Left ventricle myocardium inferior (tissue), 1 donor: ENCODE data around the gene FOXN1. TPM values are rescaled to one million over a fixed set of nuclear protein-coding genes. Genes with fewer than 3 reads are reported as not detected.

Experiments
- DNase-seq: peaks from one replicate; pipeline ENCODE4 v3.0.0-alpha.2; 2020
- H3K27ac ChIP-seq: fragments of 200-600 bp; replicated peaks from 2 replicates; pipeline ENCODE4 v1.8.0; 2021
- H3K27me3 ChIP-seq: fragments of 200-600 bp; 2 replicates; pipeline ENCODE4 v1.8.0; 2021; ENCODE audit warnings: low read depth
- H3K36me3 ChIP-seq: fragments of 200-600 bp; 2 replicates; pipeline ENCODE4 v1.8.0; 2021
- H3K4me1 ChIP-seq: fragments of 200-600 bp; 2 replicates; pipeline ENCODE4 v1.8.0; 2021
- H3K4me3 ChIP-seq: fragments of 200-600 bp; 2 replicates; pipeline ENCODE4 v1.8.0; 2021; ENCODE audit warnings: mild to moderate bottlenecking, moderate library complexity
- H3K9me3 ChIP-seq: fragments of 200-600 bp; replicated peaks from 2 replicates; pipeline ENCODE4 v1.8.0; 2021
- intact Hi-C: fragments of 100-400 bp; cut with micrococcal nuclease; formaldehyde crosslinking; loops from one replicate; pipeline ENCODE4 v1.11.0; 2022
- total RNA-seq: library from RNA; stranded (reverse); fragmentation: NEBNext Ultra II Directional; extraction: Animal tissue kit (Norgen Biotek cat#: 25700); gene quantifications from one replicate; pipeline ENCODE4 v1.2.1, GENCODE V29; 2021
- TF ChIP-seq, protein P1 (sequence below): fragments of 200-600 bp; IDR thresholded peaks from 2 replicates; pipeline ENCODE4 v1.8.0; 2021; ENCODE audit warnings: antibody characterized with exemption, mild to moderate bottlenecking, borderline replicate concordance
- donor health status: DM: no; HTN: yes; CAD: no; lungs with severe emphysema.

Gene FOXN1
- total RNA-seq, 1 donor from 2014 or later, result not detected

DNA sequence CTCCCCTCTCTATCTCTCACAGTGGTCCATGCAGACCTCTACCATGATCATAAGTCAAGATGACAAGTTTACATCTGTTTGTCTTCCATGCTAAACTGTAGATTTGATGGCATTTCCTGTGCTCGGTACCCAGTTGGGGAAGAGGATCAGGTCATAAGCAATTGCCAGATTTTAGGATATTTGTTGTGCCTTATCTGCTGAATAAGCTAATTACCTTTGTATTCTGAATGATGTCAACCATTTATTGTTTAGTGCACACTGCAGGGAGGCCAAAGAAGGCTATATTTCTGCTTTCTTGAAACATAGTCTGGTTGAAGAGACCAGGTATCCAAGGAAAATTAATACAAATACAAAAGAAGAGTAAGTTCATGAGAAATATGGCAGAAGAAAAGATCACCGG lies 76.4 kb downstream of the FOXN1 start:
- intact Hi-C loops, result no loop called here
- H3K36me3 ChIP-seq, result no peaks in the 10 kb centered on the region
- TF ChIP-seq, protein P1, sequence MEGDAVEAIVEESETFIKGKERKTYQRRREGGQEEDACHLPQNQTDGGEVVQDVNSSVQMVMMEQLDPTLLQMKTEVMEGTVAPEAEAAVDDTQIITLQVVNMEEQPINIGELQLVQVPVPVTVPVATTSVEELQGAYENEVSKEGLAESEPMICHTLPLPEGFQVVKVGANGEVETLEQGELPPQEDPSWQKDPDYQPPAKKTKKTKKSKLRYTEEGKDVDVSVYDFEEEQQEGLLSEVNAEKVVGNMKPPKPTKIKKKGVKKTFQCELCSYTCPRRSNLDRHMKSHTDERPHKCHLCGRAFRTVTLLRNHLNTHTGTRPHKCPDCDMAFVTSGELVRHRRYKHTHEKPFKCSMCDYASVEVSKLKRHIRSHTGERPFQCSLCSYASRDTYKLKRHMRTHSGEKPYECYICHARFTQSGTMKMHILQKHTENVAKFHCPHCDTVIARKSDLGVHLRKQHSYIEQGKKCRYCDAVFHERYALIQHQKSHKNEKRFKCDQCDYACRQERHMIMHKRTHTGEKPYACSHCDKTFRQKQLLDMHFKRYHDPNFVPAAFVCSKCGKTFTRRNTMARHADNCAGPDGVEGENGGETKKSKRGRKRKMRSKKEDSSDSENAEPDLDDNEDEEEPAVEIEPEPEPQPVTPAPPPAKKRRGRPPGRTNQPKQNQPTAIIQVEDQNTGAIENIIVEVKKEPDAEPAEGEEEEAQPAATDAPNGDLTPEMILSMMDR, result no peak
- no peaks in the 10 kb centered on the region for H3K9me3 ChIP-seq
- H3K27ac ChIP-seq, result no peak overlapping the region
- H3K27me3 ChIP-seq, result no peaks in the 10 kb centered on the region
- no peaks in the 10 kb centered on the region for H3K4me1 ChIP-seq
- DNase-seq, result no peak
- no peak overlapping the region for H3K4me3 ChIP-seq

DNA sequence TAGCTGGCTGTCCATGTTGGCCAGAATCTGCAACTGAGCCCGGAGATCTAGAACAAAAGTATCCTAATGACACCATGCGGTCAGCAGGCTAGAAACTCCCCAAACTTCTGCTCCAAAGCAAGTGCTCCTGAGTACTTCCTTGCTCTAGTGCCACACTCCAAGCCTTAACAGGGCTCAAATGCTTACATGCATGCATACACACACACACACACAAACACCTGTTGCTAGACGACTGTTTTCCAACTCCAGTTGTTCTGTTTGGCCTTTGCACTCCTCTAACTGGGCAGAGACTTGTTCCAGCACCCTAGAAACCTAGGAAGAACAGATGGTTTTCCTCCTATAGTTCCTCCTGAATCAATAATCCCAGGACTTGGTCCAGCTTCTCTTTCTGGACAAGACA lies 78.3 kb downstream of the FOXN1 start:
- H3K27me3 ChIP-seq, result no peaks in the 10 kb centered on the region
- H3K27ac ChIP-seq, result no peak overlapping the region
- intact Hi-C loops, result no loop called here
- no peak for DNase-seq
- H3K4me1 ChIP-seq, result no peaks in the 10 kb centered on the region
- TF ChIP-seq, protein P1, result no peak
- H3K9me3 ChIP-seq, result no peaks in the 10 kb centered on the region
- H3K36me3 ChIP-seq, result no peaks in the 10 kb centered on the region
- H3K4me3 ChIP-seq, result no peak overlapping the region

DNA sequence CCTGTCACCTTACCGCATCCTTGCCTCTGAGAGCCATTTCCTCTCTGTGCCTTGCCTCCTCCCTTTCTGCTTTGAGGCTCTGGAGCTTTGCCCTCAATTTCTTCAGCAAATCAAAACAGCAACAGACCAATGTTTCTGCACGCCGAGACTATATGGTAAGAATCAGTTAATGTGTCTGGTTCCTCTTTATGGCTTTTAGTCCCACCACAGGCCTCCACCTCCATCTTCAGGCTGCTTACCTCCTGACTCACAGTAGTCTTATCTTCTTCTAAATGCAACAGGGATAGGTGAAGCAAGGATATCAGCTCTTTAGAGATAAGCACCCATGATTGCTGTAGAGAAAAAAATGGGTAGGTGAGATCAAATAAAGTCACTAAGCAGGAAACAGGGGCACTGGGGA lies 79.7 kb downstream of the FOXN1 start:
- Histone ChIP-seq H3K9me3 (no peaks in the 10 kb centered on the region), H3K4me3 (no peak overlapping the region), H3K4me1 (no peaks in the 10 kb centered on the region), H3K27ac (no peak overlapping the region), H3K27me3 (no peaks in the 10 kb centered on the region), H3K36me3 (no peaks in the 10 kb centered on the region)
- TF ChIP-seq, protein P1, result no peak
- intact Hi-C loops, result no loop called here
- no peak for DNase-seq

Other genes starting within 250 kb of the FOXN1 start
- 2.1 TPM for gene TMEM97, start 187.1 kb upstream of the FOXN1 start, total RNA-seq
- 14.3 TPM for gene IFT20, start 170.9 kb upstream of the FOXN1 start, total RNA-seq
- gene TNFAIP1, start 170.6 kb upstream of the FOXN1 start, total RNA-seq, result 35.1 TPM
- 154 TPM for gene POLDIP2, start 148.8 kb upstream of the FOXN1 start, total RNA-seq
- not detected for gene SEBOX, start 141.1 kb upstream of the FOXN1 start, total RNA-seq
- gene VTN, start 136.0 kb upstream of the FOXN1 start, total RNA-seq, result 40.4 TPM
- 5.1 TPM for gene SARM1, start 134.7 kb upstream of the FOXN1 start, total RNA-seq
- gene SLC46A1, start 100.1 kb upstream of the FOXN1 start, total RNA-seq, result 6.0 TPM
- gene SLC13A2, start 32.7 kb upstream of the FOXN1 start, total RNA-seq, result not detected
- gene UNC119, start 46.3 kb downstream of the FOXN1 start, total RNA-seq, result 22.5 TPM
- gene PIGS, start 65.2 kb downstream of the FOXN1 start, total RNA-seq, result 38.2 TPM
- 329 TPM for gene ALDOC, start 70.5 kb downstream of the FOXN1 start, total RNA-seq
- 1.0 TPM for gene SPAG5, start 92.7 kb downstream of the FOXN1 start, total RNA-seq
- gene RSKR, start 107.8 kb downstream of the FOXN1 start, total RNA-seq, result 6.7 TPM
- gene BLTP2, start 138.8 kb downstream of the FOXN1 start, total RNA-seq, result 71.3 TPM
- gene SDF2, start 155.6 kb downstream of the FOXN1 start, total RNA-seq, result 34.0 TPM
- 44.8 TPM for gene SUPT6H, start 155.9 kb downstream of the FOXN1 start, total RNA-seq
- gene PROCA1, start 205.5 kb downstream of the FOXN1 start, total RNA-seq, result 1.3 TPM
- gene RAB34, start 211.5 kb downstream of the FOXN1 start, total RNA-seq, result 13.1 TPM
- 840 TPM for gene RPL23A, start 213.6 kb downstream of the FOXN1 start, total RNA-seq
- 3.1 TPM for gene TLCD1, start 219.9 kb downstream of the FOXN1 start, total RNA-seq
- gene NEK8, start 222.4 kb downstream of the FOXN1 start, total RNA-seq, result 1.4 TPM
- 3.5 TPM for gene TRAF4, start 237.7 kb downstream of the FOXN1 start, total RNA-seq